ENCODE results near the gene EFHC1. TPM values are rescaled to one million over a fixed set of nuclear protein-coding genes. Genes with fewer than 3 reads are reported as not detected.

Gene EFHC1
- total RNA-seq, 8 experiments from 2014 or later = 15.5 to 74.2 (median 32.0) TPM

- WGBS, 10 experiments = 46 to 87% (median 77%) methylated on average over 2 to 13 of the region's 13 CpGs; no CpG with 5 or more reads in 2 of the 10 experiments
- ATAC-seq (replicated peaks in 6 of 8) = peak in 1 of 8 experiments; percentile 16
- Histone ChIP-seq H3K27ac (peak overlapping the region in 1 of 2 donors; percentile 73), H3K4me3 (no peak overlapping the region), H3K4me1 (replicated peaks in 1 of 2) (peaks cover 4 to 13% of the 10 kb centered on the region in 2 donors)
- in situ Hi-C loops (cut with MboI; ENCODE audit: low pct_unique_long_range_greater_than_20kb in 2 of 9, low sequenced_read_pairs in 9 of 9, unreplicated experiment in 9 of 9) = no loop called here
These were observed 98.3 kb downstream of the EFHC1 start for GRCh38 chr6:52518279-52518945.

GRCh38 chr6:52519618-52520017, 99.5 kb downstream of the EFHC1 start:
- in situ Hi-C loops (cut with MboI; ENCODE audit: low pct_unique_long_range_greater_than_20kb in 2 of 9, low sequenced_read_pairs in 9 of 9, unreplicated experiment in 9 of 9) = no loop called here

GRCh38 chr6:52522151-52522626, 102.0 kb downstream of the EFHC1 start:
- Histone ChIP-seq H3K4me3 (no peak overlapping the region), H3K4me1 (replicated peaks in 1 of 2) (peaks cover 4 to 13% of the 10 kb centered on the region in 2 donors), H3K27ac (no peak overlapping the region)
- 48 to 100% (median 83%) methylated on average over 1 to 5 of the region's 7 CpGs; no CpG with 5 or more reads in 1 of the 10 experiments for WGBS, 10 experiments
- in situ Hi-C loops (cut with MboI; ENCODE audit: low pct_unique_long_range_greater_than_20kb in 2 of 9, low sequenced_read_pairs in 9 of 9, unreplicated experiment in 9 of 9) = no loop called here
- ATAC-seq (replicated peaks in 6 of 8) = peak in 2 of 8 experiments; percentile 2 to 12

More at GRCh38 chr6:52519618-52520017, 99.5 kb downstream of the EFHC1 start:
- Histone ChIP-seq H3K27ac (no peak overlapping the region), H3K4me3 (no peak overlapping the region), H3K4me1 (replicated peaks in 1 of 2) (peaks cover 4 to 13% of the 10 kb centered on the region in 2 donors)
- no peak for ATAC-seq (replicated peaks in 6 of 8)
- WGBS, 10 experiments = 75 to 100% (median 88%) methylated on average over 1 to 4 of the region's 4 CpGs

- ATAC-seq (replicated peaks in 6 of 8) = peak in 1 of 8 experiments; percentile 23
- Histone ChIP-seq H3K27ac (no peak overlapping the region), H3K4me3 (no peak overlapping the region), H3K4me1 (replicated peaks in 1 of 2) (peaks cover 3 to 9% of the 10 kb centered on the region in 2 donors)
- in situ Hi-C loops (cut with MboI; ENCODE audit: low pct_unique_long_range_greater_than_20kb in 2 of 9, low sequenced_read_pairs in 9 of 9, unreplicated experiment in 9 of 9) = no loop called here
- WGBS, 10 experiments = 41 to 100% (median 84%) methylated on average over 1 to 3 of the region's 3 CpGs; no CpG with 5 or more reads in 3 of the 10 experiments
These were observed 102.5 kb downstream of the EFHC1 start for GRCh38 chr6:52522655-52523054.

GRCh38 chr6:52523378-52524142, 103.4 kb downstream of the EFHC1 start:
- Histone ChIP-seq H3K27ac (no peak overlapping the region), H3K4me1 (replicated peaks in 1 of 2) (peaks cover 0 to 2% of the 10 kb centered on the region in 2 donors), H3K4me3 (no peak overlapping the region)
- in situ Hi-C loops (cut with MboI; ENCODE audit: low pct_unique_long_range_greater_than_20kb in 2 of 9, low sequenced_read_pairs in 9 of 9, unreplicated experiment in 9 of 9) = no loop called here
- no peak for ATAC-seq (replicated peaks in 6 of 8)
- WGBS, 10 experiments = 60 to 94% (median 86%) methylated on average over 1 to 6 of the region's 6 CpGs

- Histone ChIP-seq H3K27ac (no peak overlapping the region), H3K4me1 (replicated peaks in 1 of 2) (peaks cover 0 to 2% of the 10 kb centered on the region in 2 donors), H3K4me3 (no peak overlapping the region)
- in situ Hi-C loops (cut with MboI; ENCODE audit: low pct_unique_long_range_greater_than_20kb in 2 of 9, low sequenced_read_pairs in 9 of 9, unreplicated experiment in 9 of 9) = no loop called here
- WGBS, 10 experiments = 90 to 100% (median 95%) methylated on average over 1 to 3 of the region's 4 CpGs; no CpG with 5 or more reads in 7 of the 10 experiments
- ATAC-seq (replicated peaks in 6 of 8) = no peak
These were observed 104.8 kb downstream of the EFHC1 start for GRCh38 chr6:52524918-52525317.

- in situ Hi-C loops (cut with MboI; ENCODE audit: low pct_unique_long_range_greater_than_20kb in 2 of 9, low sequenced_read_pairs in 9 of 9, unreplicated experiment in 9 of 9) = no loop called here
- ATAC-seq (replicated peaks in 6 of 8) = no peak
- H3K4me1 ChIP-seq (replicated peaks in 1 of 2) = peaks cover 0 to 2% of the 10 kb centered on the region in 2 donors
These were observed 106.5 kb downstream of the EFHC1 start for GRCh38 chr6:52526634-52527033.

GRCh38 chr6:52527436-52527835, 107.3 kb downstream of the EFHC1 start:
- Histone ChIP-seq H3K27ac (no peak overlapping the region), H3K4me1 (replicated peaks in 1 of 2) (peaks cover 0 to 2% of the 10 kb centered on the region in 2 donors), H3K4me3 (no peak overlapping the region)
- 76 to 100% (median 87%) methylated on average over 1 to 6 of the region's 7 CpGs for WGBS, 10 experiments
- ATAC-seq (replicated peaks in 6 of 8) = no peak
- in situ Hi-C loops (cut with MboI; ENCODE audit: low pct_unique_long_range_greater_than_20kb in 2 of 9, low sequenced_read_pairs in 9 of 9, unreplicated experiment in 9 of 9) = no loop called here

More at GRCh38 chr6:52526634-52527033, 106.5 kb downstream of the EFHC1 start:
- Histone ChIP-seq H3K27ac (no peak overlapping the region), H3K4me3 (no peak overlapping the region)
- 48 to 96% (median 73%) methylated on average over 2 to 4 of the region's 4 CpGs; no CpG with 5 or more reads in 1 of the 10 experiments for WGBS, 10 experiments

- Histone ChIP-seq H3K4me3 (no peak overlapping the region), H3K4me1 (replicated peaks in 1 of 2) (no peaks in the 10 kb centered on the region), H3K27ac (no peak overlapping the region)
- no peak for ATAC-seq (replicated peaks in 6 of 8)
- WGBS, 10 experiments = 80 to 100% (median 94%) methylated on average over 1 to 6 of the region's 8 CpGs; no CpG with 5 or more reads in 4 of the 10 experiments
- in situ Hi-C loops (cut with MboI; ENCODE audit: low pct_unique_long_range_greater_than_20kb in 2 of 9, low sequenced_read_pairs in 9 of 9, unreplicated experiment in 9 of 9) = no loop called here
These were observed 109.2 kb downstream of the EFHC1 start for GRCh38 chr6:52529311-52529710.

GRCh38 chr6:52530351-52530750, 110.2 kb downstream of the EFHC1 start:
- WGBS, 10 experiments = 87 to 100% (median 92%) methylated on average over 2 to 9 of the region's 10 CpGs; no CpG with 5 or more reads in 3 of the 10 experiments
- in situ Hi-C loops (cut with MboI; ENCODE audit: low pct_unique_long_range_greater_than_20kb in 2 of 9, low sequenced_read_pairs in 9 of 9, unreplicated experiment in 9 of 9) = no loop called here

GRCh38 chr6:52531396-52531795, 111.3 kb downstream of the EFHC1 start:
- WGBS, 10 experiments = 95 to 100% (median 100%) methylated on average over 1 to 4 of the region's 4 CpGs; no CpG with 5 or more reads in 5 of the 10 experiments
- no peaks in the 10 kb centered on the region for H3K4me1 ChIP-seq (replicated peaks in 1 of 2)
- H3K4me3 ChIP-seq = no peak overlapping the region
- in situ Hi-C loops (cut with MboI; ENCODE audit: low pct_unique_long_range_greater_than_20kb in 2 of 9, low sequenced_read_pairs in 9 of 9, unreplicated experiment in 9 of 9) = no loop called here
- H3K27ac ChIP-seq = no peak overlapping the region
- ATAC-seq (replicated peaks in 6 of 8) = no peak

More at GRCh38 chr6:52530351-52530750, 110.2 kb downstream of the EFHC1 start:
- ATAC-seq (replicated peaks in 6 of 8) = peak in 1 of 8 experiments; percentile 58
- H3K4me3 ChIP-seq = no peak overlapping the region
- H3K4me1 ChIP-seq (replicated peaks in 1 of 2) = no peaks in the 10 kb centered on the region
- no peak overlapping the region for H3K27ac ChIP-seq

GRCh38 chr6:52531834-52532233, 111.7 kb downstream of the EFHC1 start:
- in situ Hi-C loops (cut with MboI; ENCODE audit: low pct_unique_long_range_greater_than_20kb in 2 of 9, low sequenced_read_pairs in 9 of 9, unreplicated experiment in 9 of 9) = no loop called here
- H3K4me3 ChIP-seq = no peak overlapping the region
- WGBS, 10 experiments = 71 to 100% (median 100%) methylated on average over 1 of the region's 1 CpG; no CpG with 5 or more reads in 4 of the 10 experiments

GRCh38 chr6:52532457-52532856, 112.3 kb downstream of the EFHC1 start:
- Histone ChIP-seq H3K27ac (no peak overlapping the region), H3K4me3 (no peak overlapping the region), H3K4me1 (replicated peaks in 1 of 2) (no peaks in the 10 kb centered on the region)
- 22 to 100% (median 69%) methylated on average over 1 to 2 of the region's 2 CpGs; no CpG with 5 or more reads in 2 of the 10 experiments for WGBS, 10 experiments
- in situ Hi-C loops (cut with MboI; ENCODE audit: low pct_unique_long_range_greater_than_20kb in 2 of 9, low sequenced_read_pairs in 9 of 9, unreplicated experiment in 9 of 9) = no loop called here
- no peak for ATAC-seq (replicated peaks in 6 of 8)

More at GRCh38 chr6:52531834-52532233, 111.7 kb downstream of the EFHC1 start:
- H3K27ac ChIP-seq = no peak overlapping the region
- H3K4me1 ChIP-seq (replicated peaks in 1 of 2) = no peaks in the 10 kb centered on the region
- peak in 1 of 8 experiments; percentile 65 for ATAC-seq (replicated peaks in 6 of 8)

Data from motor neuron (in vitro differentiated cells).